Measurements from ENCODE around the gene CUX1.
"Not testable (repeated sequence)": the region's sequence is repeated elsewhere in the genome, so short reads cannot be mapped to it uniquely, and the experiment has no call there.

CUX1 gene

GRCh38 chr7:102012941-102013461 is 195.6 kb downstream of the CUX1 start:
- TF ChIP-seq, protein P1, sequence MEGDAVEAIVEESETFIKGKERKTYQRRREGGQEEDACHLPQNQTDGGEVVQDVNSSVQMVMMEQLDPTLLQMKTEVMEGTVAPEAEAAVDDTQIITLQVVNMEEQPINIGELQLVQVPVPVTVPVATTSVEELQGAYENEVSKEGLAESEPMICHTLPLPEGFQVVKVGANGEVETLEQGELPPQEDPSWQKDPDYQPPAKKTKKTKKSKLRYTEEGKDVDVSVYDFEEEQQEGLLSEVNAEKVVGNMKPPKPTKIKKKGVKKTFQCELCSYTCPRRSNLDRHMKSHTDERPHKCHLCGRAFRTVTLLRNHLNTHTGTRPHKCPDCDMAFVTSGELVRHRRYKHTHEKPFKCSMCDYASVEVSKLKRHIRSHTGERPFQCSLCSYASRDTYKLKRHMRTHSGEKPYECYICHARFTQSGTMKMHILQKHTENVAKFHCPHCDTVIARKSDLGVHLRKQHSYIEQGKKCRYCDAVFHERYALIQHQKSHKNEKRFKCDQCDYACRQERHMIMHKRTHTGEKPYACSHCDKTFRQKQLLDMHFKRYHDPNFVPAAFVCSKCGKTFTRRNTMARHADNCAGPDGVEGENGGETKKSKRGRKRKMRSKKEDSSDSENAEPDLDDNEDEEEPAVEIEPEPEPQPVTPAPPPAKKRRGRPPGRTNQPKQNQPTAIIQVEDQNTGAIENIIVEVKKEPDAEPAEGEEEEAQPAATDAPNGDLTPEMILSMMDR (IDR thresholded peaks at IDR 0.05; ENCODE audit: low read depth, low read length, missing control alignments) = no peak
- H3K4me3 ChIP-seq (ENCODE audit: low read depth, low read length) = no peak overlapping the region
- DNase-seq (ENCODE audit: low read depth) = no peak

DNA sequence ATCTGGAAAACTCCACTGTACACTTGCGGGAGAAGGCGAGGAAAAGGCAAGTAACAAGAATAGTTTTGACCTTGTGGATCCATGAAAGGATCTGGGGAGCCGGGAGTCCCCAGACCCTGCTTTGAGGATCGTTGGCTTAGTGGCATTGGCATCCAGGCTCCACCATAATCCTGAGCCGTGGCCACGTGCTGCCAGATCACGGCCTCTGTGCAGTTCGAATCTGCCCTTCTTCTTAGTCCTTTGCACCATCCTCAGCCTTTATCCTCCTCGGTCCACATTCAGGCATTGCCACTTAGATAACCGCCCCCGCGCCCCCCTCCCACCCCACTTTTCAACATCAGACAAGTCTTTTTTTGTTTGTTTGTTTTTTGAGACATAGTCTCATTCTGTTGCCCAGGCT is 201.4 kb downstream of the CUX1 start:
- TF ChIP-seq, protein P1 (IDR thresholded peaks at IDR 0.05; ENCODE audit: low read depth, low read length, missing control alignments) = no peak
- no peak for DNase-seq (ENCODE audit: low read depth)
- H3K4me3 ChIP-seq (ENCODE audit: low read depth, low read length) = no peak overlapping the region

DNA sequence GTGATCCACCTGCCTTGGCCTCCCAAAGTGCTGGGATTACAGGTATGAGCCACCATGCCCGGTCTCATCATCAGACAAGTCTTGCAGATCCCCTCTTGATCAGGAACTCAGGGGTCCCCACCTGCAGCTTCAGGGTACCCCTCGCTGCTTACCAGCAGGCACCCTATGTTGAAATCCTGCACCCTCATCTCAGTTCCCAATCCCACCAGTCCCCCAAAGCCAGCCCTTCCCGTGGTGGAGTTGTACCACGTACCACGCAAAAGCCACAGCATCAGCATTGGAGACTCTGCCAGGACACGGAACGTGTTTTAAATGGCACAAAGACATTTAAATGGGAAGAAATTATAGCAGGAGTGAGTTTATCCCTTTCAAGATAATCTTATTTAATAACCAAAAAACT is 202.0 kb downstream of the CUX1 start:
- no peak overlapping the region for H3K4me3 ChIP-seq (ENCODE audit: low read depth, low read length)
- TF ChIP-seq, protein P1 (IDR thresholded peaks at IDR 0.05; ENCODE audit: low read depth, low read length, missing control alignments) = no peak
- no peak for DNase-seq (ENCODE audit: low read depth)

DNA sequence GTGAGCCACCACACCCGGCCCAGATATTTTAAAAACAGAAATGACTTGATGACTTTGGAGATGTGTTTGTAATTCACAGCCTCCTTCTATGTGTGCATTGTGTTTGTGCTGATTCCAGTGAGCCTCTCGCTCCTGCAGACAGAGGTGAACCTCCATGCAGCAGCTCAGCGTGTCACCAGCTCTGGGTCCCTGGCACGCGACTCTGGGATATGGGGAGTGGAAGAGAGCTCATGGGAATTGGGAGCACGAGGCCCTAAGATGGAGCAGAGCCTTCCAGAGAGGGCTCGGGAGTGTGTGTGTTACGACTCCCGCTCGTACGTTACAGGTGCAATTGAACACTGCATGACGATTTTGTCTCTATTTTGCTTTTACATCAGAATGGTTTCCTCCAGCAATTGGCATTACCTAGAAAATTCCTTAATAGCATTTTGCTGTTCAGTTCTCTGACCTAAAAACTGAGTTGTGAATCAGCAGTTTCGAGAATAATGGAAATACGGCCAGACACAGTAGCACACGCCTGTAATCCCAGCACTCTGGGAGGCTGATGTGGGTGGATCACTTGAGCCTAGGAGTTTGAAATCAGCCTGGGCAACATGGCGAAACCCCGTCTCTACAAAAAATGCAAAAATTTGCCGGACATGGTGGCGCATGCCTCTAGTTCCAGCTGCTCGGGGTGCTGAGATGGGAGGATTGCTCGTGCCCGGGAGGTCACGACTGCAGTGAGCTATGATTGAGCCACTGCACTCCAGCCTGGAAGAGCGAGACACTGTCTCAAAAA is 204.6 kb downstream of the CUX1 start:
- DNase-seq (ENCODE audit: low read depth) = no peak
- no peak overlapping the region for H3K4me3 ChIP-seq (ENCODE audit: low read depth, low read length)
- TF ChIP-seq, protein P1 (IDR thresholded peaks at IDR 0.05; ENCODE audit: low read depth, low read length, missing control alignments) = no peak

- DNase-seq (ENCODE audit: low read depth) = no peak
- H3K4me3 ChIP-seq (ENCODE audit: low read depth, low read length) = no peak overlapping the region
- TF ChIP-seq, protein P1 (IDR thresholded peaks at IDR 0.05; ENCODE audit: low read depth, low read length, missing control alignments) = no peak
These were observed 206.8 kb downstream of the CUX1 start for GRCh38 chr7:102024005-102024768.

DNA sequence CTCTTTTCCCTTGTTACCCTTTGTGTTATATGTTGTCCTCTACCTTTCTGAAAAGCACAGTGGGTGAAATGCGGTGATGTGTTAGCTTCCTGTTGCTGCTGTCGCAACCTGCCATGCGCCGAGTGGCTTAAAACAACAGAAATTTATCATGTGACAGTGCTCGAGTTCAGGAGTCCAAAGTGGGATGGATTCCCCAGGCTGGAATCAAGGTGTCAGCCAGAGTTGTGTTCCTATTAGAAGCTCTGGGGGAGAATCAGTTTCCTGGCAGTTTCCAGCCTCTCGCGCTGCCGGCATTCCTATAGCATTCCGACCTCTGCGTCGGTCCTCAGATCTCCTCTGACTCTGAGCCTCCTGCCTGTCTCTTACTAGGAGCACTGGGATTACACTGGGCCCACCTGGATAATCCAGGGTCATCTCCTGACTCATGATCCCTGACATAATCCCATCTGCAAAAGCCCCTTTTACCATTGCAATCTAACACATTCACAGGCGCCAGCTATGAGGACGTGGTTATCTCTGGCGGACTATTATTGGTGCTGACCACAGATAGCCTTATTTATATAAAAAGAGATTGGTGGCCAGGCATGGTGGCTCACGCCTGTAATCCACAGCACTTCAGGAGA is 207.5 kb downstream of the CUX1 start:
- no peak for DNase-seq (ENCODE audit: low read depth)
- no peak overlapping the region for H3K4me3 ChIP-seq (ENCODE audit: low read depth, low read length)
- TF ChIP-seq, protein P1 (IDR thresholded peaks at IDR 0.05; ENCODE audit: low read depth, low read length, missing control alignments) = no peak

- DNase-seq (ENCODE audit: low read depth); H3K4me3 ChIP-seq (ENCODE audit: low read depth, low read length): not testable (repeated sequence)
These were observed 208.4 kb downstream of the CUX1 start for GRCh38 chr7:102025777-102026176.

All from GM12864 (cell line).